Right cardiac atrium (tissue), 5 donors: ENCODE measurements around the gene GFAP. TPM values are rescaled to one million over a fixed set of nuclear protein-coding genes. Genes with fewer than 3 reads are reported as not detected.

Experiments used
- ATAC-seq, 2 donors: fragments of 200-7000 bp; cut with Tn5 transposase; one replicate each; pipeline versions ENCODE4 v1.8.0 to v1.9.1; 2020; ENCODE audit warnings: moderate library complexity in 2 of 2, mild to moderate bottlenecking in 1 of 2
- DNase-seq, 3 donors: peaks; one replicate each; pipeline ENCODE4 v3.0.0-alpha.2; 2020
- H3K27ac ChIP-seq: one replicate; pipeline ENCODE4 v1.5.1; 2013; ENCODE audit warnings: mild to moderate bottlenecking, low read length, control low read depth, moderate library complexity
- H3K27me3 ChIP-seq: one replicate; pipeline ENCODE4 v1.6.1; 2013; ENCODE audit not compliant: control insufficient read depth, insufficient read depth
- H3K4me1 ChIP-seq: one replicate; pipeline ENCODE4 v1.6.1; 2013; ENCODE audit warnings: low read length; ENCODE audit not compliant: control insufficient read depth, insufficient read depth
- H3K4me3 ChIP-seq: one replicate; pipeline ENCODE4 v1.5.1; 2013; ENCODE audit warnings: low read length, control low read depth
- H3K9me3 ChIP-seq: one replicate; pipeline ENCODE4 v1.6.1; 2013; ENCODE audit warnings: low read length; ENCODE audit not compliant: control insufficient read depth
- WGBS: extraction: QIAGEN DNeasy Blood & Tissue Kit; methylation state at CpG from one replicate; pipeline ENCODE4 v1.1.7; 2013; 5-methylcytosine and 5-hydroxymethylcytosine counted together
- intact Hi-C, 4 donors: fragments of 100-400 bp; cut with DNase I; formaldehyde crosslinking; loops; one replicate each; pipeline versions ENCODE4 v1.11.0 to v1.14.0; 2022 to 2023
- polyA plus RNA-seq: library from polyadenylated mRNA; stranded (reverse); fragments of 200-250 nt; gene quantifications from one replicate; pipeline ENCODE4 v1.2.3, GENCODE V29; 2013
- total RNA-seq, 4 donors: library from RNA; stranded (reverse); fragmentation: NEBNext Ultra II Directional; extraction: Animal tissue kit (Norgen Biotek cat#: 25700); gene quantifications; one replicate each; pipeline ENCODE4 v1.2.1, GENCODE V29; 2021
- donor health status: healthy with polysubstance abuse.
- donor health status: DM: no; HTN: yes; CAD: no.
- donor health status: DM: no; HTN: no; CAD: no.
- donor health status: DM: no; HTN: yes; CAD: no; lungs with severe emphysema.
- donor health status: DM: yes; HTN: yes; CAD: no.

Gene GFAP
- total and polyA plus RNA-seq, 5 donors: 4.6 to 8.3 (median 4.8) TPM

DNA sequence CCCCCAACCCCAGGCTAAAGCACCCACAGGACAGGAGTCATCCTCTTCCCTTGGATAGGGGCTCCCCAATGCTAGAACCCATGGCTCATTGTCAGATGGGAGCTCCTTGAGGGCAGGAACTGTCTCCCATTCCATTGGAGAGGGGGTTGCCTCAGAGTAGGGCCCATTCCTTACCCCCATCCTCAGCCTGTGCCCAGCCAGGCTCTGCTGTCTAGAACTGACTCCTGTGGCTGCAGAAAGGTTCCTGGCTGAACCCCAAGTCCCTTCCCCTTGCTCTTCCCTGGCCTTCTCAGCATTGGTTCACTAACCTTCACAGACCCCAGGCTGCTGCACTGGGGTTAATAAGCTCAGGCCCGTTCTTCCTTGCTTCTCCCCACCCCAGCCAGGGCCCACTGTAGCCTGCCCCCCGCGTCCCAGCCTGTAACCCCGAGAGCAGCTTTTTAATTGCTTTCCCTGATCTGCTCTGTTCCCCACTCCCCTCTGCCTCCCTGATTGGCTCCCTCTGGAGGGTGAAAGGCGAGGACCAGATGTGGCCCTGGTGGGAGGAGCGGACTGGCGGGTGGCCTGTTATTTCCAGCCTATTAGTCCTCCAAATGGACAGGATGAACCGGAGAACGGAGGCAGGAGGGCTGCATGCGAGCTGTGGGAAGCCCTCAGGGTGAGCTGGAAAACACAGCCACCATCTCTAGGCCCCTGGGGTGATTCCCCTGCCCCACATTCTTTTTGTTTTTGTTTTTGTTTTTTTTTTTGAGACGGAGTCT, 6.0 kb upstream of the GFAP start:
- Histone ChIP-seq H3K9me3 (no peaks in the 10 kb centered on the region), H3K27ac (peak overlapping the region; percentile 39), H3K4me3 (no peak overlapping the region), H3K4me1 (peaks cover 2% of the 10 kb centered on the region), H3K27me3 (no peaks in the 10 kb centered on the region)
- peak; percentile 32 to 61 for ATAC-seq
- intact Hi-C loops: loop anchor here (2.0 to 10.0 kb wide), 5 partner anchors 99 to 203 kb away; no protein-coding TSS in a partner anchor
- WGBS: 48% methylated on average over 11 of the region's 11 CpGs
- no peak for DNase-seq

DNA sequence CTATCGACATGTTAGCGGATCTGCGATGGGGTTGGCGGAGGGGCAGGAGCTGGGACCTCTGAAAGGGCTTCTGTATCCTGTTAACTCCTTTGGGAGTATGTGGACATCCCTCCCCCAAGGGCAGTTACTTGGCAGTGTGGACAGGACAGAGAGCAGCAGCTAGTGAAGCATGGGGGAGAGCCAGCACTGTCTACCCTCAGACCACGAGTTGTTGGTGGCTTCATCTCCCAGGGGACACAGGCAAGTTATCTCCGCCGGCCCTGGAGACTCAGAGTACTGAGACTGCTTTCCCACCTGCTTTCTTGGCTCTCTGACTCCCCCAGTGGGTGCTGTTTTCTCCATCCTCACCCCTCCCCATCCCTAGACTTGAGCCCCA, 5.3 kb upstream of the GFAP start:
- H3K27me3 ChIP-seq: no peaks in the 10 kb centered on the region
- H3K4me3 ChIP-seq: no peak overlapping the region
- no peak for DNase-seq
- WGBS: 55% methylated on average over 7 of the region's 7 CpGs
- peak; percentile 4 to 17 for ATAC-seq
- H3K27ac ChIP-seq: no peak overlapping the region
- H3K9me3 ChIP-seq: no peaks in the 10 kb centered on the region
- peaks cover 2% of the 10 kb centered on the region for H3K4me1 ChIP-seq
- intact Hi-C loops: loop anchor here (2.0 to 10.0 kb wide), 5 partner anchors 100 to 204 kb away; no protein-coding TSS in a partner anchor

DNA sequence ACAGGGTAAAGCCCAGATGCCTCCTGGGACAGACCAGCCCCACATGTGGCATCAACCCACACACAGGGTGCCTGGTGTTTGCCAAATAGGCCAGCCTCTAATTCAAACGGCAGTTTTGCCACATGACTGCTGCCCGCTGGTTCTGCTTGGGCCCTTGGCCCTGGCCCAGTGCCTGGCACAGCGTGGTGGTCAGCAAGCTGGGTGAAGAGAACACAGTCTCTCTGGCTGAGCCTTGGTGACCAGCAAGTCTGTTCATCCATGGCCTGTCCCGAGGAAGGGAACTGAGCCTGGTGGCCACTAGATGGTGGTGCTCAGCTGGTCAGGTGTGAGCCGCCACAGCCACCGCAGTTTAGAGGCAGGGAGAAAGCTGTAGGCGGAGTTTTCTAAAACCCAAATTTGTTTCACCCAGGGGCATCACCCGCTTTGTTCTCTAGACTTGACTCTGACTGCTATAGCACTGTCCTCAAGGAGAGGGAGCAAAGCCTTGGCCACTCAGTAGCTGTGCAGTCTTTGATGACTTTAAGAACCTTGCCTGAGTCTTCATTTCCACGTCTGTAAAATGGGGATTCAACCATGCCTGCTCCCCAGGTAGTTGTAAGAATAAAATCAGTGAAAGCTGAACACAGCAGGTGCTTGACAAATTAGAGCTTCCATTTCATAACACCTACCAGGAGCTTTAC, 4.7 kb upstream of the GFAP start:
- WGBS: 11% methylated on average over 9 of the region's 9 CpGs
- H3K9me3 ChIP-seq: no peaks in the 10 kb centered on the region
- intact Hi-C loops: loop anchor here (2.0 to 10.0 kb wide), 6 partner anchors 101 to 277 kb away; no protein-coding TSS in a partner anchor
- H3K4me1 ChIP-seq: peaks cover 2% of the 10 kb centered on the region
- ATAC-seq (peak; percentile 88 to 89), DNase-seq (peak; percentile 82 to 93 (median 90))
- no peak overlapping the region for H3K27ac ChIP-seq
- no peaks in the 10 kb centered on the region for H3K27me3 ChIP-seq
- no peak overlapping the region for H3K4me3 ChIP-seq

DNA sequence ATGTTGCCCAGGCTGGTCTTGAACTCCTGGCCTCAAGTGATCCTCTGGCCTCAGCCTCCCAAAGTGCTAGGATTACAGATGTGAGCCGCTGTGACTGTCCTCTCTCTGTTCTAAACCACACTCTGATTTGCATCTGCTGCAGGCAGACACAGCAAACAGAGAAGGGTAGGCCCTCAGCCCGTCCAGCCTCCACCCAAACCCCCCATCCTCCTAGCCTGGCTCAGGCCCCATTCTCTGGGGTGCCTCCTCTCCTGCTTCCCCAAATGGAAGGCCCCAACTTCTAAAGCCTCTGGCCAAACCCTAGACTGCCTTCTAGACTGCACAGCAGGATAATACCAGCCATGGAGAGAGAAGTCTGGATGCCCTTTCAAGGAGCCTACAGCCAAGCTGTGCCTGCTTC, 4.1 kb upstream of the GFAP start:
- DNase-seq (no peak), ATAC-seq (no peak)
- H3K4me3 ChIP-seq: no peak overlapping the region
- no peaks in the 10 kb centered on the region for H3K9me3 ChIP-seq
- peaks cover 2% of the 10 kb centered on the region for H3K4me1 ChIP-seq
- no peak overlapping the region for H3K27ac ChIP-seq
- intact Hi-C loops: loop anchor here in 2 of 4 donors (5.0 to 10.0 kb wide), 3 partner anchors 175 to 278 kb away; no protein-coding TSS in a partner anchor
- WGBS: 79% methylated on average over 2 of the region's 2 CpGs
- no peaks in the 10 kb centered on the region for H3K27me3 ChIP-seq

- no peak overlapping the region for H3K4me3 ChIP-seq
- DNase-seq (no peak), ATAC-seq (no peak)
- no peaks in the 10 kb centered on the region for H3K9me3 ChIP-seq
- 93% methylated on average over 2 of the region's 2 CpGs for WGBS
- peaks cover 2% of the 10 kb centered on the region for H3K4me1 ChIP-seq
- no peaks in the 10 kb centered on the region for H3K27me3 ChIP-seq
- H3K27ac ChIP-seq: no peak overlapping the region
- intact Hi-C loops: loop anchor here in 2 of 4 donors (5.0 to 10.0 kb wide), 3 partner anchors 177 to 279 kb away; no protein-coding TSS in a partner anchor
Measured at GRCh38 chr17:44918006-44918405, 2.7 kb upstream of the GFAP start.

GRCh38 chr17:44917456-44917855, 2.2 kb upstream of the GFAP start:
- Histone ChIP-seq H3K4me1 (peaks cover 2% of the 10 kb centered on the region), H3K27ac (no peak overlapping the region), H3K4me3 (no peak overlapping the region), H3K27me3 (no peaks in the 10 kb centered on the region), H3K9me3 (no peaks in the 10 kb centered on the region)
- 88% methylated on average over 6 of the region's 6 CpGs for WGBS
- DNase-seq (peak in 1 of 3 donors; percentile 15), ATAC-seq (no peak)
- intact Hi-C loops: loop anchor here in 2 of 4 donors (5.0 to 10.0 kb wide), 3 partner anchors 177 to 280 kb away; no protein-coding TSS in a partner anchor

DNA sequence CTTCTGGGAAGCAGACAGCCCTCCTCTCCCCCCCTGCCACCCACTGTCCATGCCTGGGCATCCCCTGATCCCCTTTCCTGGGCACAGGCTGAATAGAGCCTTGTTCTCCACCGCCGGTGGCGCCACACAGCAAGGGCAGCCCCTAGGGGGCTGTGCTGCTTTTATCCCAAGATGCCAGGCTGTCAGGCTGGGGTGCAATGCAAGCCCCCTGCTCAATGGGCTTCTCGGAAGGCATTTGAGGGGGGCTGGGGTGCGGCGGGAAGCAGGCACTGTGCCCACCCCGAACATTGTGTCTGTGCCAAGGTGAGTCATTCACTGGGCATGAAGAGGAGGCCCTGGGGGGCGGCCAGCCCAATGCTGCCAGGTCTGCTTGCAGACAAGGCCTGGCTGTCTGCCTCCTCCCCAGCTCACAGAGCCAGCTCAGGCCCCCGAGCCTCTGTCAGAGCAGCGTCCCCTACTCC, 1.5 kb upstream of the GFAP start:
- intact Hi-C loops: loop anchor here in 2 of 4 donors (5.0 to 10.0 kb wide), 3 partner anchors 178 to 280 kb away; no protein-coding TSS in a partner anchor
- ATAC-seq (peak; percentile 50 to 56), DNase-seq (peak; percentile 72 to 87 (median 86))
- Histone ChIP-seq H3K27ac (peak overlapping the region; percentile 10), H3K27me3 (no peaks in the 10 kb centered on the region), H3K9me3 (no peaks in the 10 kb centered on the region), H3K4me3 (no peak overlapping the region), H3K4me1 (peaks cover 2% of the 10 kb centered on the region)
- 44% methylated on average over 10 of the region's 10 CpGs for WGBS

GRCh38 chr17:44915862-44916780, 821 bp upstream of the GFAP start:
- peak in 1 of 3 donors; percentile 29 for DNase-seq
- WGBS: 67% methylated on average over 11 of the region's 11 CpGs
- no peaks in the 10 kb centered on the region for H3K27me3 ChIP-seq
- H3K27ac ChIP-seq: peak overlapping the region; percentile 10
- no peak overlapping the region for H3K4me3 ChIP-seq
- intact Hi-C loops: loop anchor here in 2 of 4 donors (5.0 to 10.0 kb wide), 3 partner anchors 179 to 281 kb away; no protein-coding TSS in a partner anchor
- no peak for ATAC-seq
- H3K4me1 ChIP-seq: peaks cover 5% of the 10 kb centered on the region
- H3K9me3 ChIP-seq: no peaks in the 10 kb centered on the region

- no peaks in the 10 kb centered on the region for H3K27me3 ChIP-seq
- WGBS: 85% methylated on average over 19 of the region's 19 CpGs
- intact Hi-C loops: loop anchor here in 2 of 4 donors (5.0 to 10.0 kb wide), 3 partner anchors 180 to 283 kb away; no protein-coding TSS in a partner anchor
- no peak overlapping the region for H3K27ac ChIP-seq
- no peak overlapping the region for H3K4me3 ChIP-seq
- no peaks in the 10 kb centered on the region for H3K9me3 ChIP-seq
- ATAC-seq (no peak), DNase-seq (peak in 1 of 3 donors; percentile 6)
- peaks cover 2% of the 10 kb centered on the region for H3K4me1 ChIP-seq
Measured at GRCh38 chr17:44914698-44915271, 515 bp downstream of the GFAP start.

GRCh38 chr17:44914148-44914547, 1.2 kb downstream of the GFAP start:
- no peak for ATAC-seq
- DNase-seq: no peak
- no peak overlapping the region for H3K4me3 ChIP-seq
- WGBS: 85% methylated on average over 4 of the region's 4 CpGs
- intact Hi-C loops: loop anchor here in 2 of 4 donors (10.0 kb wide), 2 partner anchors 181 to 211 kb away; no protein-coding TSS in a partner anchor
- no peaks in the 10 kb centered on the region for H3K9me3 ChIP-seq
- H3K4me1 ChIP-seq: peaks cover 2% of the 10 kb centered on the region
- no peaks in the 10 kb centered on the region for H3K27me3 ChIP-seq
- no peak overlapping the region for H3K27ac ChIP-seq
